Nephron (organoid): ENCODE measurements around the gene ZFP36L1.

Experiments used
- H3K27ac Mint-ChIP-seq, 3 experiments: 2 replicates each; pipeline ENCODE4 v1.8.0; 2020; ENCODE audit warnings: mixed read lengths in 3 of 3, mild to moderate bottlenecking in 2 of 3, moderate library complexity in 1 of 3
- H3K27me3 Mint-ChIP-seq: 2 replicates; pipeline ENCODE4 v1.8.0; 2021; ENCODE audit warnings: low read depth, mild to moderate bottlenecking, moderate library complexity, mixed read lengths
- H3K36me3 Mint-ChIP-seq: 2 replicates; pipeline ENCODE4 v1.8.0; 2020; ENCODE audit warnings: low read depth, mixed read lengths
- H3K4me1 Mint-ChIP-seq: 2 replicates; pipeline ENCODE4 v1.8.0; 2020; ENCODE audit warnings: mixed read lengths
- H3K4me3 Mint-ChIP-seq, 3 experiments: 2 replicates each; pipeline ENCODE4 v1.8.0; 2020; ENCODE audit warnings: mild to moderate bottlenecking in 3 of 3, mixed read lengths in 3 of 3, moderate library complexity in 2 of 3
- H3K9me3 Mint-ChIP-seq: 2 replicates; pipeline ENCODE4 v1.8.0; 2020; ENCODE audit warnings: mixed read lengths
- CTCF ChIP-seq, 3 experiments: fragments of 200-600 bp; sonication (generic); IDR thresholded peaks; one replicate each; pipeline ENCODE4 v1.5.0; 2021; ENCODE audit warnings: antibody characterized with exemption in 3 of 3; ENCODE audit not compliant: unreplicated experiment in 3 of 3

ZFP36L1 gene

GRCh38 chr14:68775614-68776126 is 17.2 kb downstream of the ZFP36L1 start:
- no peak for TF ChIP-seq CTCF (IDR thresholded peaks at IDR 0.05; ENCODE audit: unreplicated experiment in 3 of 3)
- no peaks in the 10 kb centered on the region for H3K27me3 Mint-ChIP-seq
- H3K4me1 Mint-ChIP-seq = peaks cover 37% of the 10 kb centered on the region
- H3K4me3 Mint-ChIP-seq = no peak overlapping the region
- H3K9me3 Mint-ChIP-seq = peaks cover 4% of the 10 kb centered on the region
- peaks cover 3% of the 10 kb centered on the region for H3K36me3 Mint-ChIP-seq
- peak overlapping the region in 2 of 3 experiments; percentile 9 to 21 for H3K27ac Mint-ChIP-seq

- Mint-ChIP-seq H3K4me3 (no peak overlapping the region), H3K27me3 (no peaks in the 10 kb centered on the region), H3K27ac (peak overlapping the region in 2 of 3 experiments; percentile 15 to 47), H3K4me1 (peaks cover 35% of the 10 kb centered on the region), H3K9me3 (peaks cover 4% of the 10 kb centered on the region), H3K36me3 (peaks cover 3% of the 10 kb centered on the region)
- TF ChIP-seq CTCF (IDR thresholded peaks at IDR 0.05; ENCODE audit: unreplicated experiment in 3 of 3) = no peak
Measured at GRCh38 chr14:68774771-68775613, 17.9 kb downstream of the ZFP36L1 start.

GRCh38 chr14:68772761-68773381 is 20.0 kb downstream of the ZFP36L1 start:
- Mint-ChIP-seq H3K9me3 (peaks cover 4% of the 10 kb centered on the region), H3K36me3 (peaks cover 3% of the 10 kb centered on the region), H3K27me3 (peaks cover 6% of the 10 kb centered on the region), H3K4me1 (peaks cover 17% of the 10 kb centered on the region), H3K4me3 (no peak overlapping the region), H3K27ac (peak overlapping the region in 1 of 3 experiments; percentile 61)
- TF ChIP-seq CTCF (IDR thresholded peaks at IDR 0.05; ENCODE audit: unreplicated experiment in 3 of 3) = no peak

- Mint-ChIP-seq H3K36me3 (peaks cover 3% of the 10 kb centered on the region), H3K9me3 (peaks cover 4% of the 10 kb centered on the region)
Measured at GRCh38 chr14:68771631-68772030, 21.2 kb downstream of the ZFP36L1 start.

GRCh38 chr14:68770553-68771286 is 22.1 kb downstream of the ZFP36L1 start:
- H3K9me3 Mint-ChIP-seq = peaks cover 2% of the 10 kb centered on the region
- H3K27ac Mint-ChIP-seq = peak overlapping the region; percentile 21 to 82 (median 81)
- peaks cover 2% of the 10 kb centered on the region for H3K36me3 Mint-ChIP-seq
- peaks cover 6% of the 10 kb centered on the region for H3K27me3 Mint-ChIP-seq
- H3K4me1 Mint-ChIP-seq = peaks cover 23% of the 10 kb centered on the region
- no peak overlapping the region for H3K4me3 Mint-ChIP-seq
- no peak for TF ChIP-seq CTCF (IDR thresholded peaks at IDR 0.05; ENCODE audit: unreplicated experiment in 3 of 3)

More at GRCh38 chr14:68771631-68772030, 21.2 kb downstream of the ZFP36L1 start:
- Mint-ChIP-seq H3K27me3 (peaks cover 6% of the 10 kb centered on the region), H3K4me3 (no peak overlapping the region), H3K27ac (peak overlapping the region; percentile 17 to 81 (median 74)), H3K4me1 (peaks cover 21% of the 10 kb centered on the region)
- no peak for TF ChIP-seq CTCF (IDR thresholded peaks at IDR 0.05; ENCODE audit: unreplicated experiment in 3 of 3)
